ENCODE results near the gene KRTAP27-1.

- TF ChIP-seq CTCF (IDR thresholded peaks at IDR 0.05) = no peak
- no peak for TF ChIP-seq POLR2A (IDR thresholded peaks at IDR 0.05)
These were observed 17.0 kb upstream of the KRTAP27-1 start for GRCh38 chr21:30354308-30355005.
